Activated naive CD8-positive, alpha-beta T cell treated with anti-CD3 and anti-CD28 coated beads, Interleukin-2, amount 50 U/mL, for 24 hours (primary cell): ENCODE data around the gene ASPHD1.

Experiments
- ATAC-seq: fragments of 150-1000 bp; cut with Tn5 transposase; one replicate; pipeline ENCODE4 v1.10.0; 2021
- DNase-seq: peaks from one replicate; pipeline ENCODE4 v3.0.0; 2021
- H3K27ac Mint-ChIP-seq: one replicate; pipeline ENCODE4 v1.8.0; 2021; ENCODE audit warnings: mild to moderate bottlenecking, mixed read lengths
- H3K27me3 Mint-ChIP-seq: one replicate; pipeline ENCODE4 v1.8.0; 2021; ENCODE audit warnings: mixed read lengths
- H3K36me3 Mint-ChIP-seq: one replicate; pipeline ENCODE4 v1.8.0; 2021; ENCODE audit warnings: low read depth, mixed read lengths
- H3K4me1 Mint-ChIP-seq: one replicate; pipeline ENCODE4 v1.8.0; 2021; ENCODE audit warnings: mixed read lengths
- H3K4me3 Mint-ChIP-seq: one replicate; pipeline ENCODE4 v1.8.0; 2021; ENCODE audit warnings: mild to moderate bottlenecking, moderate library complexity, mixed read lengths
- H3K9me3 Mint-ChIP-seq: one replicate; pipeline ENCODE4 v1.8.0; 2021; ENCODE audit warnings: mixed read lengths

Gene ASPHD1, protein sequence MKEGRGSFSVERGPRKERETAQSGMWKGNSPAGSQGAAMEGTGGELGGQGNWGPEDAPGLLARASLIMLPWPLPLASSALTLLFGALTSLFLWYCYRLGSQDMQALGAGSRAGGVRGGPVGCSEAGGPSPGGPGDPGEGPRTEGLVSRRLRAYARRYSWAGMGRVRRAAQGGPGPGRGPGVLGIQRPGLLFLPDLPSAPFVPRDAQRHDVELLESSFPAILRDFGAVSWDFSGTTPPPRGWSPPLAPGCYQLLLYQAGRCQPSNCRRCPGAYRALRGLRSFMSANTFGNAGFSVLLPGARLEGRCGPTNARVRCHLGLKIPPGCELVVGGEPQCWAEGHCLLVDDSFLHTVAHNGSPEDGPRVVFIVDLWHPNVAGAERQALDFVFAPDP

DNA sequence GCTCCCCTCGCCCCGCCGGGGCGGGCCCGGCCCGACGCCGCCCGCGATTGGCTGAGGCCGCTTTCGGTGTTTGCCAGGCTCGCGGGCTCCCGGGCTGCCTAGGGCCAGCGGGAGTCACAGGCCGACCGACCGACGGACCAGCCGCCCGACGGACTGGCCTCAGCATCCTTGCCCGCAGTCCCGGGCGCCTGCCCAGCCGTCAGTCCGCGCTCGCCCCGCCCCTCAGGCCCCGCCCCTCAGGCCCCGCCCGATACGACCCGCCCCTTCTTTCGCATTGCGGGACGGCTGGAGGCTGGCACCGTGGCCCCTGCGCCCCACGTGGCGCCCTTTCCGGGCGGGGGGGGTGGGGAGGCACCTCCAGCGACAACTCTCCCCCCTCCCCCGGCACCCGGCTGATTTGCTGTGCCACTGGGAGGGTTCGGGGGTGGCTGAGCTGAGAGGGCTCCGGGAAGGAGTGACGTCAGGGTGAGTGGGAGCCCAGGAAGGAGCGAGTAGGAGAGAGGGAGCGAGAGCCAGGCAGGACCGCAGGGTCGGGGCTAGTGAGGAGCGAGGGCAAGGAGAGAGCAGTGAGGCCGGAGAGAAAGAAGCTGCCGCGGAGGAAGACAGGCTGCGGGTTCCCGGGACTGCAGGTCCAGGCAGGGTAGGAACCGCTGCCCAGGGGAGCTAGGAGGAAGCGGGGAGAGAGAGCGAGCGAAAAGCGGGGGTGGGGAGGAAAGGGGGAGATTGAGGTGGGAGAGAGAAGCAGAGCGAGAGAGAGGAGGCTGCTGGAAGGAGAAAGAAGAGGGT is at the start of gene ASPHD1:
Gene ASPHD1, plus strand, starts transcription at position 387 of the 786 bp plus-strand sequence. CDS start 484 bp downstream, outside the sequence.
- H3K4me1 Mint-ChIP-seq: peaks cover 9% of the 10 kb centered on the region
- H3K27me3 Mint-ChIP-seq: peaks cover 40% of the 10 kb centered on the region
- H3K9me3 Mint-ChIP-seq: no peaks in the 10 kb centered on the region
- peak within 1 kb of the TSS; percentile 44 for H3K27ac Mint-ChIP-seq
- ATAC-seq: peak; percentile 83
- no peaks in the 10 kb centered on the region for H3K36me3 Mint-ChIP-seq
- H3K4me3 Mint-ChIP-seq: peak within 1 kb of the TSS; percentile 83
- peak; percentile 64 for DNase-seq

- ATAC-seq (no peak), DNase-seq (no peak)
- no peak overlapping the region for H3K27ac Mint-ChIP-seq
- no peaks in the 10 kb centered on the region for H3K27me3 Mint-ChIP-seq
- peaks cover 4% of the 10 kb centered on the region for H3K36me3 Mint-ChIP-seq
- no peaks in the 10 kb centered on the region for H3K9me3 Mint-ChIP-seq
- H3K4me1 Mint-ChIP-seq: no peaks in the 10 kb centered on the region
- no peak overlapping the region for H3K4me3 Mint-ChIP-seq
Measured at GRCh38 chr16:29850998-29851397, 49.3 kb upstream of the ASPHD1 start.

GRCh38 chr16:29852654-29853053 is 47.6 kb upstream of the ASPHD1 start:
- Mint-ChIP-seq H3K27ac (no peak overlapping the region), H3K9me3 (no peaks in the 10 kb centered on the region), H3K4me3 (no peak overlapping the region), H3K36me3 (peaks cover 2% of the 10 kb centered on the region), H3K27me3 (no peaks in the 10 kb centered on the region), H3K4me1 (no peaks in the 10 kb centered on the region)
- DNase-seq (no peak), ATAC-seq (no peak)

DNA sequence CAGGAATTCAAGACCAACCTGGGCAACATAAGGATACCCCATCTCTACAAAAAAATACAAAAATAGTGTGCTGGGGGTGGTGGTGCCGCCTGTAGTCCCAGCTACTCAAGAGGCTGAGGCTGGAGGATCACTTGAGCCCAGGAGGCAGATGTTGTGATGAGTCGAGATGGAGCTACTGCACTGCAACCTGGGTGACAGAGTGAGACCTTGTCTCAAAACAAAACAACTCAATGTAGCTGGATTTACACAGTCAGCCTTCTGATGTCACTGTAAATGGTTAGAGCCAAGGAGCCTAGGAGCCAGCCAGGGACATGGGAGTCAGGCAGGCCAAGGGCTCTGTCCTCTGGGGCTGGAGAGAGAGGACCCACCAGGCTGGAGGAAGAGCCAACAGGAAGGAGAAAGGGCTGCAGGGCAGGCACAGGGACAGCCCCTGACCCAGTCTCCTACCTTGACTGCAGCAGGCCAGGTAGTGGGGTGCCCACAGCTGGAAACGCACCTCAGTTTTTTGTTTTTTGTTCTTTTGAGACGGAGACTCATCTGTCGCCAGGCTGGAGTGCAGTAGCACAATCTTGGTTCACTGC is 45.7 kb upstream of the ASPHD1 start:
- Mint-ChIP-seq H3K27ac (no peak overlapping the region), H3K9me3 (no peaks in the 10 kb centered on the region), H3K36me3 (peaks cover 4% of the 10 kb centered on the region), H3K4me3 (no peak overlapping the region), H3K27me3 (no peaks in the 10 kb centered on the region), H3K4me1 (peaks cover 3% of the 10 kb centered on the region)
- DNase-seq (no peak), ATAC-seq (no peak)

- no peak for ATAC-seq
- H3K9me3 Mint-ChIP-seq: no peaks in the 10 kb centered on the region
- no peaks in the 10 kb centered on the region for H3K27me3 Mint-ChIP-seq
- no peak for DNase-seq
- no peak overlapping the region for H3K4me3 Mint-ChIP-seq
- peaks cover 7% of the 10 kb centered on the region for H3K36me3 Mint-ChIP-seq
- peaks cover 19% of the 10 kb centered on the region for H3K4me1 Mint-ChIP-seq
- H3K27ac Mint-ChIP-seq: no peak overlapping the region
Measured at GRCh38 chr16:29857133-29857760, 43.0 kb upstream of the ASPHD1 start.

- Mint-ChIP-seq H3K9me3 (no peaks in the 10 kb centered on the region), H3K4me1 (peaks cover 19% of the 10 kb centered on the region), H3K27ac (no peak overlapping the region), H3K27me3 (no peaks in the 10 kb centered on the region), H3K36me3 (peaks cover 7% of the 10 kb centered on the region), H3K4me3 (no peak overlapping the region)
- ATAC-seq: no peak
- DNase-seq: no peak
Measured at GRCh38 chr16:29858149-29858849, 42.0 kb upstream of the ASPHD1 start.

GRCh38 chr16:29858974-29859373 is 41.3 kb upstream of the ASPHD1 start:
- Mint-ChIP-seq H3K4me1 (peaks cover 19% of the 10 kb centered on the region), H3K9me3 (no peaks in the 10 kb centered on the region), H3K4me3 (no peak overlapping the region), H3K27ac (no peak overlapping the region), H3K27me3 (no peaks in the 10 kb centered on the region), H3K36me3 (peaks cover 7% of the 10 kb centered on the region)
- DNase-seq: no peak
- no peak for ATAC-seq

DNA sequence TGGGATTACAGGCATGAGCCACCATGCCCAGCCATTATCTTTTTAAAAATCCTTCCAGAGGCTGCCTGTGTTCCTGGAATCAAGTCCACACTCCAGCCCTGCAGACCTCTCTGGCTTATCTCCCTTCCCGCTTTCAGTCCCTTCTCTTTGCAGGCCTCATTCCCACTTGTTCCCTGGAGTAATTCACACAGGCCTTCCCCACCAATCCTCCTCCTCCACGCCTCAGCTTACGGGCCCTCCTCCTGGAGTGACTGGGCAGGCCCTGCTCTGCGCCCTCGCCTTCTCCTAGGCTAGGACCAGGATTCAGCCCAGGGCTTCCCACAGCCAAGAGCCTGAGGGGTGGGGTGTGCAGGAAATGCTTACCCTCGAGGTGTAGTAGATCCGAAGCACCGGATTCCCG is 40.1 kb upstream of the ASPHD1 start:
- no peak for DNase-seq
- H3K9me3 Mint-ChIP-seq: no peaks in the 10 kb centered on the region
- no peak overlapping the region for H3K27ac Mint-ChIP-seq
- H3K27me3 Mint-ChIP-seq: no peaks in the 10 kb centered on the region
- H3K4me3 Mint-ChIP-seq: peak overlapping the region; percentile 90
- H3K36me3 Mint-ChIP-seq: peaks cover 7% of the 10 kb centered on the region
- peaks cover 21% of the 10 kb centered on the region for H3K4me1 Mint-ChIP-seq
- ATAC-seq: no peak

- no peak for DNase-seq
- peaks cover 7% of the 10 kb centered on the region for H3K36me3 Mint-ChIP-seq
- peaks cover 21% of the 10 kb centered on the region for H3K4me1 Mint-ChIP-seq
- no peak for ATAC-seq
- H3K27ac Mint-ChIP-seq: peak overlapping the region; percentile 80
- H3K4me3 Mint-ChIP-seq: peak overlapping the region; percentile 90
- H3K27me3 Mint-ChIP-seq: no peaks in the 10 kb centered on the region
- no peaks in the 10 kb centered on the region for H3K9me3 Mint-ChIP-seq
Measured at GRCh38 chr16:29862383-29862883, 37.9 kb upstream of the ASPHD1 start.

DNA sequence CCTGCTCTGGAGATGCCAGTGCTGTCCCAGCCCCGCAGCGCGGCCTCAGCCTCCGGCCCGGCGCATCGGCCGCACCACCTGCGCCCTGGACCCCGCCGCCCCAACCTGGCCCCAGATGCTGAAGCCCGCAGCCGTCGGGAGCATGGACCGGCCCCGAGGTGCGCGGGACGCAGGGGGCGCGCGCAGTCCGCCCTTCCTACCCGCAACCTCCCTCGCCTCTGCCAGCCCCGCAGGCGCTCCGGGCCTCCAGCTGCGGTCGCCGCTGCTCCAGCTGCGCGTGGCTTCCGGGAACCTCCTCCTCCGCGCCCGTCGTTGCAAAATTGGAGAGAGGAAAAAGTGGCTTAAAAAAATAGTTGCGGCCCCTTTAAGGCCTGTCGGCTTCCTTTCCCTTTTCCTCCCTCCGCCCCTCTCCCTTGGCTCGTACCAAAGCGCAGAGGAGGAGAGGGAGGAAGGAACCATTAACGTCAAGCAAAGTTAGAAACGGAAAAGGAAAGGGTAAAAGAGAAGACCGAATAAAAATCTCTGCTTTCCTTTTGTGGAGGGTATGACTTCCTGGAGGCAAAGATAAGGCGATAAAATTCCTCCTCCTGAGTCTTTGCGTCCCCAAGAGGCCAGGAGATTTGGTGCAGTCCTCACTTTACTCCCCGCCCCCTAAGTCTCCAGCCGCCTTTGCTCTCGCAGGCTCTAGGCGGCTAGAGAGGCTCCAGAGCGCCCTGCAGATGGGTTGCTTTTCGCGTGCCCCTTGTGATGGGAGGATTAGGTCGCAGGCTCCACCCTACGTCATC is 37.2 kb upstream of the ASPHD1 start, which contains the start of gene CDIPT:
Gene CDIPT, minus strand, starts transcription at position 343 of the 785 bp plus-strand sequence. CDS start 369 bp downstream, outside the sequence.
- Mint-ChIP-seq H3K4me3 (peak within 1 kb of the TSS; percentile 90), H3K4me1 (peaks cover 22% of the 10 kb centered on the region), H3K27ac (peak within 1 kb of the TSS; percentile 100), H3K27me3 (no peaks in the 10 kb centered on the region), H3K36me3 (peaks cover 7% of the 10 kb centered on the region), H3K9me3 (no peaks in the 10 kb centered on the region)
- DNase-seq (peak; percentile 90), ATAC-seq (peak; percentile 99)

DNA sequence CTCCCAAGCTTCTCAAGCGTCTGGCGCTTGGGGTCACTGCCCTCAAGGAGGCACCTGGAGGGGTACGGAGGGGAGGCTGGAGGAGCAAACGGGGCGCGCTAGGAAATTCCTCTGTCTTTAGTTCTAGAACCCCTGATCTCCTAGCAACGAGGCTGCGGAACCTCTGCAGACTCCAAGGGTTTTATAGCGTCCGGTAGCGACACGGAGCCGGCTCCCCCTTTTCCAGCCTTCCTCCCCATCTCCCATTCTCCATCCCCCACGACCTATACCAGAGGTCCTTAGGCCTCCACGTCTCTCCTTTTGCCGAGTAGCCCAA is 36.7 kb upstream of the ASPHD1 start:
- DNase-seq: no peak
- H3K27me3 Mint-ChIP-seq: no peaks in the 10 kb centered on the region
- no peaks in the 10 kb centered on the region for H3K9me3 Mint-ChIP-seq
- peak overlapping the region; percentile 90 for H3K4me3 Mint-ChIP-seq
- H3K27ac Mint-ChIP-seq: peak overlapping the region; percentile 100
- peaks cover 20% of the 10 kb centered on the region for H3K4me1 Mint-ChIP-seq
- no peak for ATAC-seq
- H3K36me3 Mint-ChIP-seq: peaks cover 5% of the 10 kb centered on the region

GRCh38 chr16:29864205-29864604 is 36.1 kb upstream of the ASPHD1 start:
- peaks cover 5% of the 10 kb centered on the region for H3K36me3 Mint-ChIP-seq
- DNase-seq (no peak), ATAC-seq (no peak)
- peaks cover 20% of the 10 kb centered on the region for H3K4me1 Mint-ChIP-seq
- H3K27ac Mint-ChIP-seq: no peak overlapping the region
- H3K4me3 Mint-ChIP-seq: peak overlapping the region; percentile 36
- H3K27me3 Mint-ChIP-seq: no peaks in the 10 kb centered on the region
- H3K9me3 Mint-ChIP-seq: no peaks in the 10 kb centered on the region

DNA sequence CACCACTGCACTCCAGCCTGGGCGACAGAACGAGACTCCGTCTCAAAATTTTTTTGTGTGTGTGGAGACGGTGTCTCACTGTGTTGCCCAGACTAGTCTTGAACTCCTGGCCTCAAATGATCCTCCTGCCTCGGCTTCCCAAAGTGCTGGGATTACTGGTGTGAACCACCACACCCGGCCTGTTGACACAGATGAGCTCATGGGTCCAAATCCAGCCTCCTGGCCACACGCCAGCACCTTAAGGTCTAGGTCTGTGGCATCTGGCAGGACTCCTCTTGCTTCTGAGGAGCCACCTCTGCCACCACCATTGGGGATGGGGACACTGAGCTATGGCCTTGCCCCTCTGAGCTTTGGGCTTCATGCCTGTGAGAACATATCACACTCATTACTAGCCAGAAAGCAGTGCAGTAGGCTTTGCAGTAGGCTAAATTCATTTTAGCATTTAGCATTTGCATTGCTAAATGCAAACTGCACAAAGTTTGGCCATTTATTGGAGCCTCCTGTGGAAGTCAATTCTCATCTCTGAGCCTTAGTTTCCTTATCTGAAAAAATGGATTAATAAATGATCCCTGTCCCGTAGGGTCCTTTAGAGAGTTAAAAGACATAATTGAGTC is 31.8 kb upstream of the ASPHD1 start:
- H3K4me3 Mint-ChIP-seq: no peak overlapping the region
- H3K27ac Mint-ChIP-seq: no peak overlapping the region

More for the DNA sequence above, 31.8 kb upstream of the ASPHD1 start:
- DNase-seq (no peak), ATAC-seq (no peak)
- Mint-ChIP-seq H3K27me3 (no peaks in the 10 kb centered on the region), H3K4me1 (peaks cover 3% of the 10 kb centered on the region), H3K36me3 (no peaks in the 10 kb centered on the region), H3K9me3 (no peaks in the 10 kb centered on the region)
